PC-9 (cell line): ENCODE measurements around the gene ACTR3.

Experiments
- CTCF ChIP-seq: fragments of 200-600 bp; sonication (generic); conservative IDR thresholded peaks from 2 replicates; pipeline ENCODE4 v1.6.1; 2017; ENCODE audit warnings: mixed run types, antibody characterized with exemption, mild to moderate bottlenecking, moderate library complexity
- EZH2 ChIP-seq: fragments of 200-600 bp; sonication (generic); IDR thresholded peaks from 2 replicates; pipeline ENCODE4 v1.8.0; 2017; ENCODE audit warnings: antibody characterized with exemption, low read depth

GRCh38 chr2:113873867-113874266 is 16.0 kb upstream of the ACTR3 start:
- no peak for TF ChIP-seq CTCF
- no peak for TF ChIP-seq EZH2
